Measurements from ENCODE around the gene IQSEC3.
"Not testable (repeated sequence)": the region's sequence is repeated elsewhere in the genome, so short reads cannot be mapped to it uniquely, and the experiment has no call there.

The IQSEC3 gene

GRCh38 chr12:54750-55535, 11.6 kb upstream of the IQSEC3 start:
- Histone ChIP-seq H3K4me3 (no peak overlapping the region), H3K27me3 (no peaks in the 10 kb centered on the region), H3K27ac (no peak overlapping the region), H3K4me2 (no peak overlapping the region), H3K9ac (no peak overlapping the region), H3K36me3 (no peaks in the 10 kb centered on the region), H3K9me3 (peaks cover 8% of the 10 kb centered on the region; the same call in 1 of the 2 replicates), H3K4me1 (no peaks in the 10 kb centered on the region), H4K20me1 (no peaks in the 10 kb centered on the region)
- no peak for TF ChIP-seq Cebpa-rat (IDR thresholded peaks at IDR 0.05)

- no peak overlapping the region for H3K27ac ChIP-seq
- no peak overlapping the region for H3K4me3 ChIP-seq
- H3K9ac ChIP-seq = no peak overlapping the region
- H4K20me1 ChIP-seq = no peaks in the 10 kb centered on the region
- no peaks in the 10 kb centered on the region for H3K4me1 ChIP-seq
- H3K9me3 ChIP-seq = peaks cover 10% of the 10 kb centered on the region; the same call in 1 of the 2 replicates
- H3K36me3 ChIP-seq = no peaks in the 10 kb centered on the region
- H3K27me3 ChIP-seq = no peaks in the 10 kb centered on the region
- no peak for TF ChIP-seq Cebpa-rat (IDR thresholded peaks at IDR 0.05)
- no peak overlapping the region for H3K4me2 ChIP-seq
These were observed 9.8 kb upstream of the IQSEC3 start for GRCh38 chr12:56683-57346.

DNA sequence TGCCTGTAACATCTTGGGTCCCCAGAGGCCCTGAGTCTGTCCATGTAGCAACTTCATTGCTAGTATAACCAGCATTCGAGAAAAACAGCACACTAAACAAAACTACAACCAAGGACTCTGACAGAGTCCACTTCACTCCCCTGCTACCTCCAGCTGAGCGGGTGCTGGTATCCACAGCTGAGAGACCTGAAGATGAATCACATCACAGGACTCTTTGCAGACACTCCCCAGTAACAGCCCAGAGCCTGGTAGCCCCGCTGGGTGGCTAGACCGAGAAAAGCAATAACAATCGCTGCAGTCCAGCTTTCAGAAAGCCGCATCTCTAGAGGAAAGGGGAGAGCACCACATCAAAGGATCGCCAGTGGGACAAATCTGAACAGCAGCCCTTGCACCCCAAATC, 9.0 kb upstream of the IQSEC3 start:
- H3K4me3 ChIP-seq = no peak overlapping the region
- no peak overlapping the region for H3K4me2 ChIP-seq
- peaks cover 11% of the 10 kb centered on the region; the same call in 1 of the 2 replicates for H3K9me3 ChIP-seq
- H3K27ac ChIP-seq = no peak overlapping the region
- H3K4me1 ChIP-seq = no peaks in the 10 kb centered on the region
- no peak for TF ChIP-seq Cebpa-rat (IDR thresholded peaks at IDR 0.05)
- H3K9ac ChIP-seq = no peak overlapping the region
- no peaks in the 10 kb centered on the region for H3K27me3 ChIP-seq
- no peaks in the 10 kb centered on the region for H3K36me3 ChIP-seq
- no peaks in the 10 kb centered on the region for H4K20me1 ChIP-seq

- H3K9ac ChIP-seq = no peak overlapping the region
- H3K4me2 ChIP-seq = no peak overlapping the region
- TF ChIP-seq Cebpa-rat (IDR thresholded peaks at IDR 0.05) = no peak
- H3K27me3 ChIP-seq = no peaks in the 10 kb centered on the region
- H3K27ac ChIP-seq = no peak overlapping the region
- peaks cover 11% of the 10 kb centered on the region; the same call in 1 of the 2 replicates for H3K9me3 ChIP-seq
- H3K36me3 ChIP-seq = no peaks in the 10 kb centered on the region
- H3K4me3 ChIP-seq = no peak overlapping the region
- no peaks in the 10 kb centered on the region for H4K20me1 ChIP-seq
- no peaks in the 10 kb centered on the region for H3K4me1 ChIP-seq
These were observed 7.7 kb upstream of the IQSEC3 start for GRCh38 chr12:58832-59231.

GRCh38 chr12:61845-62244, 4.7 kb upstream of the IQSEC3 start:
- not testable (repeated sequence) for H3K27ac ChIP-seq, H3K4me2 ChIP-seq

GRCh38 chr12:65491-66063, 990 bp upstream of the IQSEC3 start:
- H3K4me3 ChIP-seq, H4K20me1 ChIP-seq, H3K27ac ChIP-seq, H3K4me1 ChIP-seq, H3K4me2 ChIP-seq, H3K36me3 ChIP-seq, H3K9me3 ChIP-seq, H3K9ac ChIP-seq: not testable (repeated sequence)
- peaks cover 20% of the 10 kb centered on the region for H3K27me3 ChIP-seq

More at GRCh38 chr12:61845-62244, 4.7 kb upstream of the IQSEC3 start:
- H4K20me1 ChIP-seq, H3K9ac ChIP-seq, H3K4me3 ChIP-seq, H3K9me3 ChIP-seq, H3K27me3 ChIP-seq, H3K4me1 ChIP-seq, H3K36me3 ChIP-seq: not testable (repeated sequence)

DNA sequence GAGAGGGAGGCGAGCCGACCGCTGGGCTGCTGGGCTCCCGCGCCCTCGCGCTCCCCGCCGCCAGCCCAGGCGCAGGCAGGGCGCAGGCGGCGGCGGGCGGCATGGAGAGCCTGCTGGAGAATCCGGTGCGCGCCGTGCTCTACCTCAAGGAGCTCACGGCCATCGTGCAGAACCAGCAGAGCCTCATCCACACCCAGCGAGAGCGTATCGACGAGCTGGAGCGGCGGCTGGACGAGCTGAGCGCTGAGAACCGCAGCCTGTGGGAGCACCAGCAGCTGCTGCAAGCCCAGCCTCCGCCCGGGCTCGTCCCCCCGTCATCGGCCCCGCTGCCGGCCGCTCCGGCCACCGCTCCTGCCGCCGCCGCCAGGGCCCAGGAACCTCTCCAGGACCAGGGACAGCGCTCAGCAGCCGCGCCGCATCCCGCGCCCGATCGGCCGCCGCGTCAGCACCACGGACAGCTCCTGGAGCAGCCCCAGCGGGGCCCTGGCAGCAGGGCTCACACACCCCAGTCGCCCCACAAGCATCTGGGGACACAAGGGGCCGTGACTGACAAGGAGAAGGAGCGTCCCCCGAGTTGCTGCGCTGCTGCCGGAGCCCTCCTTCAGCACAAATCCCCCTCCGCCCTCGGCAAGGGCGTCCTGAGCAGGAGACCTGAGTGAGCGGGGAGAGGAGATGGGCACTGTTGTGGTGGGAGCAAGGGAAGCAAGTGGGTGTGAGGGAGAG, 376 bp downstream of the IQSEC3 start:
- H3K4me3 ChIP-seq = not testable (repeated sequence)

DNA sequence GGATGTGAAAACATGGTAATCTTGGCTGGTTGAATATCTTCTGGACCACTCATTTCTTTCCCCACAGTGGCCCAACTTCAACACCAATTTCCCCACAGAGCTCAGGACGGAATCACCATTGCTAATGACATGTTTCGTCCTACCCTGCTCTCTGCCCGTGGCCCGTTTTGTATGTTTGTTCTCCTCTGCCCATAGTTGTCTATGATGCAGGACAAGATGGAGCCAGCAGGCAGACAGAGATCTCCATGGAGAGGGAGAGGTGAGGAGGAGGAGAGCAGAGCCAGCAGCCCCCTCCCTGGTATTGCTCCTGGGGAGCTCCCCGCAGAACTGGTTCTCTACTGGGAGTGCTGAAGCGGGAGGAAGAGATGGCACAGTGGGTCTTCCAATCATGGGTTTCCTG, 3.1 kb downstream of the IQSEC3 start:
- not testable (repeated sequence) for H3K9ac ChIP-seq, H3K36me3 ChIP-seq, H3K27ac ChIP-seq, H3K4me2 ChIP-seq, H3K9me3 ChIP-seq, H4K20me1 ChIP-seq, H3K4me3 ChIP-seq, H3K4me1 ChIP-seq
- peaks cover 28% of the 10 kb centered on the region for H3K27me3 ChIP-seq

More for the DNA sequence above, 376 bp downstream of the IQSEC3 start:
- not testable (repeated sequence) for H3K4me1 ChIP-seq, H3K4me2 ChIP-seq, H3K9ac ChIP-seq, H3K9me3 ChIP-seq, H4K20me1 ChIP-seq, H3K36me3 ChIP-seq, H3K27ac ChIP-seq
- H3K27me3 ChIP-seq = peaks cover 27% of the 10 kb centered on the region

DNA sequence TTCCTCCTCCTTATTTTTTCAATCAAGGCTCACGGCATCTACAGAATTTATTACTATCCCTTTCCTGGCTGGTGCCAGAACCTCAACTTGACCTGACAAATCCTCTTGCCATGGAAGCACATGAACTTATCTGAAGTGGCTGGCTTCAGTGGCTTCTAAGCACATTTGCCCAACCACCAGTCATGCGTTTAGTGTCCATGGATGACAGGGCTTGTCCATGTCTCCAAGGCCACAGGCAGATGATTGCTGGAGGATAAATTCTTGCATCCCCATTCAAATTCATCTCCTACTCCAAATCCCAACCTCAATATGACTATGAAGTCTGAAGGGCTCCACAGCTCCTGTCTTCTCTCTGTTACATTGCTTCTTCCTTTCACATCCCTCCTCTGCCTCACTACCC, 4.0 kb downstream of the IQSEC3 start:
- not testable (repeated sequence) for H3K27ac ChIP-seq, H3K9me3 ChIP-seq, H3K4me1 ChIP-seq, H3K9ac ChIP-seq, H3K4me2 ChIP-seq, H4K20me1 ChIP-seq, H3K4me3 ChIP-seq, H3K36me3 ChIP-seq
- H3K27me3 ChIP-seq = peaks cover 28% of the 10 kb centered on the region

GRCh38 chr12:72018-72417, 5.5 kb downstream of the IQSEC3 start:
- not testable (repeated sequence) for H3K9me3 ChIP-seq, H4K20me1 ChIP-seq, H3K4me3 ChIP-seq, H3K9ac ChIP-seq, H3K36me3 ChIP-seq, H3K27ac ChIP-seq, H3K4me2 ChIP-seq, H3K4me1 ChIP-seq
- peaks cover 28% of the 10 kb centered on the region for H3K27me3 ChIP-seq

- not testable (repeated sequence) for H3K9ac ChIP-seq, H3K9me3 ChIP-seq, H3K36me3 ChIP-seq, H3K4me2 ChIP-seq, H3K4me1 ChIP-seq, H3K27ac ChIP-seq, H3K4me3 ChIP-seq, H4K20me1 ChIP-seq
- peaks cover 15% of the 10 kb centered on the region for H3K27me3 ChIP-seq
These were observed 8.0 kb downstream of the IQSEC3 start for GRCh38 chr12:74420-75190.

DNA sequence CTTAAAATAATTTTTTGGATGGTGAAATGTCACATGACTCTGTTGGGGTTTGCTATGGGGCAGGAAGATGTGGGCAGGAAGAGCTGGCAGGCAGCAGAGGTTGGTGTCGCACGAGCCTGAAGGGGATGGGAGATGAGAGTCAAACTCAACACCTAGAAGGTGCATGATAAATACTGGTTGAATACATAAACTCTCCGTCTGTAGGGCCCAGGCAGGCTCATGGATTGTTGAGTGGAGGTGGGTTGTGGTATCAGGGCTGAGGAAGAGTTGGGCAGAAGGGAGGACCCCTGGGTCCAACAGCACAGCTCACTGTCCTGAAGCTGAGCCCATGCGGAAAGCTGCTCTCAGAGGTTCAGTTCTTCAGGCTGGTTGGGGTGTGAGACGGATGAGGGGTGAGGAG, 9.0 kb downstream of the IQSEC3 start:
- H3K4me1 ChIP-seq, H3K4me2 ChIP-seq, H3K9ac ChIP-seq: not testable (repeated sequence)

DNA sequence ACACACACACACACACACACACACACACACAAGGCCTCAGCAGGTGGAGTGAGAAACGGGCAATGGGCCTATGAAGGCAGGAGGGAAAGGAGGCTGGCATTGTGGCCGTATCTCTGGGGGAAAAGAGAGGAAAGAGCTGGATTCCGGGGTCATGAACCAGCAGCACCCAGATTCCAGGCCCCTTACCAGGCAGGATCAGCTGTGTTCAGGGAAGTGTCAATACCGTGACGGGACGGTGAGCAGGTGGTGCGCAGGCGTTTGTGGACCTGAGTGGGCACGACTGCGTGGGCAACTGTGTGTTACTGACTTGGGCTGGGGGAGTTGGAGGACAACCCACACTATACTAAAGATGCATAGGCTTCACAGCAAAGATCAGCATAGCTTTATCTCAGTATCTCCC, 9.5 kb downstream of the IQSEC3 start:
- H3K27me3 ChIP-seq, H3K4me1 ChIP-seq, H3K9me3 ChIP-seq, H3K9ac ChIP-seq, H3K36me3 ChIP-seq, H3K4me3 ChIP-seq, H4K20me1 ChIP-seq, H3K4me2 ChIP-seq, H3K27ac ChIP-seq: not testable (repeated sequence)

More for the DNA sequence above, 9.0 kb downstream of the IQSEC3 start:
- H3K27ac ChIP-seq, H3K9me3 ChIP-seq, H3K4me3 ChIP-seq, H3K27me3 ChIP-seq, H3K36me3 ChIP-seq, H4K20me1 ChIP-seq: not testable (repeated sequence)

All from BLaER1 (cell line).